Stimulated activated CD4-positive, alpha-beta T cell treated with anti-CD3 and anti-CD28 coated beads, Interleukin-15, amount 100 ng/mL, for 24 hours (primary cell): ENCODE data around the gene KHDRBS1.
"Not testable (repeated sequence)": the region's sequence is repeated elsewhere in the genome, so short reads cannot be mapped to it uniquely, and the experiment has no call there.

Experiments
- DNase-seq: peaks from one replicate; pipeline ENCODE4 v3.0.0-alpha.2; 2020

KHDRBS1 gene

GRCh38 chr1:32066489-32066873 lies 52.8 kb downstream of the KHDRBS1 start:
- no peak for DNase-seq

GRCh38 chr1:32068957-32069588 lies 55.4 kb downstream of the KHDRBS1 start:
- DNase-seq = no peak

GRCh38 chr1:32071758-32072621 lies 58.3 kb downstream of the KHDRBS1 start:
- DNase-seq = no peak

- DNase-seq = peak; percentile 95
These were observed 59.1 kb downstream of the KHDRBS1 start, which contains the start of gene TMEM39B for GRCh38 chr1:32072622-32073298. TSS of gene TMEM39B (plus strand) at chr1:32072939. CDS start at chr1:32073048, 109 bp downstream.

GRCh38 chr1:32073299-32074229 lies 59.9 kb downstream of the KHDRBS1 start:
- DNase-seq = no peak

- DNase-seq = no peak
These were observed 61.2 kb downstream of the KHDRBS1 start for GRCh38 chr1:32074841-32075240.

GRCh38 chr1:32077451-32077850 lies 63.8 kb downstream of the KHDRBS1 start:
- DNase-seq = no peak

GRCh38 chr1:32082022-32082421 lies 68.4 kb downstream of the KHDRBS1 start:
- DNase-seq = no peak

- DNase-seq = not testable (repeated sequence)
These were observed 72.7 kb downstream of the KHDRBS1 start for GRCh38 chr1:32086381-32086780.

- DNase-seq = no peak
These were observed 77.5 kb downstream of the KHDRBS1 start for GRCh38 chr1:32091176-32091575.

- no peak for DNase-seq
These were observed 77.9 kb downstream of the KHDRBS1 start for GRCh38 chr1:32091591-32091990.
